HG03159 (cell line): ENCODE data around the gene CHST9.

Experiments
- ATAC-seq: cut with Tn5 transposase; IDR thresholded peaks from one replicate; pipeline ENCODE4 v1.9.1; 2021; ENCODE audit warnings: mild to moderate bottlenecking, moderate library complexity; ENCODE audit not compliant: unreplicated experiment

The CHST9 gene

GRCh38 chr18:26875040-26875654 lies 310.0 kb downstream of the CHST9 start:
- ATAC-seq: no peak

- no peak for ATAC-seq
These were observed 310.8 kb downstream of the CHST9 start for GRCh38 chr18:26874283-26874682.

GRCh38 chr18:26869640-26870039 lies 315.5 kb downstream of the CHST9 start:
- ATAC-seq: no peak

GRCh38 chr18:26868968-26869586 lies 316.0 kb downstream of the CHST9 start:
- ATAC-seq: no peak

DNA sequence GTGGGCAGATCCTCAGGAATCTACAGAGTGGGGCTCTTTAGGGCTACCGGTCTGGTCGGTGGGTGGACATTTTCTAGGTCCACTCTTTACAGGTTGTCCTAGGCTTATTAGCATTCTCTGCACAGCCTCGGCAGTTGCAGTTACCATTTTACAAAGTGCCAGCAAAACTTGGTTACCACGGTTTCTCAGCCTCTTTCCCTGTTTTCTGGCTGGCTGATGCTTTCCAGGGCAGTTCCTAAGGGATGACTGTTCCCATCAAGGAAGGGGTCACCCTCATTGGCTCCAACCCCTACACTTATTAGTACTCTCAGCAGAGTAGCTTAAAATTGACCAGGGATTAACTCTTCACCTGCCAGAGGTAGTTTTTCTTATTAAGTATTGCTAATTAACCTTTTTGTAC lies 317.6 kb downstream of the CHST9 start:
- ATAC-seq: no peak

- ATAC-seq: no peak
These were observed 319.6 kb downstream of the CHST9 start, which contains the start of gene AQP4 for GRCh38 chr18:26865557-26865956. Gene AQP4, minus strand, starts transcription at chr18:26865707. Its CDS starts 18 bp downstream, at chr18:26865689.

DNA sequence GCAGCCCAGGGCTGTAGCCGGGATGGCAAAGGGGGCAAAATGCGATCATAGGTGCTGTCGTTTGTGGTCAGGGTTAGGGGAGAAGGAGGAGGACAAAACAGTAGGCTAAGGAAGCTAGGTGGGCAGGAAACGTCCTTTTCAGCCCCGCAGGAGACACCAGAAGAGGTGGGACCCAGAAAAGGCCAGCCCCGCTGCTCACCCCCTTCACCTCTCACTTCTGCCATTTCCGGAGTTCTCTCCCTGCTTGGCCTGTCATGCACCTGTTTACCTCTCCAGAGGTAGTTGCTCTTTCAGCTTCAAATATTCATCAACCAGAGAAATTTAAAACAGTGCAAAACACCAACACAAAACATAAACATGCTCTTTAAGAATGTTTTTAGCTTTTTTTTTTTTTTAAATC lies 320.4 kb downstream of the CHST9 start:
- ATAC-seq: no peak

GRCh38 chr18:26863921-26864497 lies 321.1 kb downstream of the CHST9 start:
- no peak for ATAC-seq

DNA sequence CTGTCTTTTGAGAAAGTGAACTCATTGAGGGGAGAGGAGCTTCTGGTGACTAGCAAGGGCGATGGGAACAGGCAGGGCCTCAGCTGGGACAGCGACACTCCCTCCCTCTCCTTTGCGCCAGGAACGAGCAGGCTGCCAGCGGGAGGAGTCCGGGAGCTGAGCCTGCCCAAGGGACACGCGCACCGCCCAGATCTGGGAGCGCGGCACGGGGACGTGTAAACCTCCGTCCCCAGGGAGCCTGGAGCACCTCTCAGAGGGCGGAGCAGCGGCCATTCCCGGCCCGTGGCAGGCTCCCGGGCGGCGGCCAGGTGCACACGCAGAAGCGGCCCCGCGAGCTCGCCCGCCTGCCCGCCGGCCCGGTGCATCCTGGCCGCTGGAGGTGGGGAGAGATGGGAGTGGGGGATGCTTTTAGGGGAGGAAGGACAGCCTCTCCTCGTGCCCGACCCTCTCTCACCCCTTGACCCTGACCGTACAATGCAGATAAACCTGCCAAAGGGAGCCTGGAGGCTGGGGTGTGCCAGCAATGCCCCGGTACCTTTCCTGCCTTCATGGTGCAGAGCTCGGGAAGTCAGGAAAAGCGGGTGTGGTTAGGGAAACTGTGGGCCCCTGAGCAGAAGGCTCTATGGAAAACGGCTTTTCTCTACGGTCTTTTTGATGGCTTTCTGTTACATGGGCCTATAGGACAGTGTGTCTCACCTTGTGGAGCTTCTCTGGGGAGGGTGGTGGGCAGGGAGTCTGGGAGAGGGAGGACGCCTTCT lies 321.8 kb downstream of the CHST9 start:
- ATAC-seq: no peak

GRCh38 chr18:26862084-26862483 lies 323.0 kb downstream of the CHST9 start:
- no peak for ATAC-seq
